DND-41 (cell line): ENCODE results near the gene DGKE.
A peak's percentile ranks its signal among the peaks of the same experiment; 100 is the strongest.

Experiments used
- ATAC-seq: fragments of 200-7000 bp; cut with Tn5 transposase; 3 replicates; pipeline ENCODE4 v1.9.1; 2021; ENCODE audit warnings: low read depth; ENCODE audit not compliant: insufficient read depth
- DNase-seq: peaks from one replicate; pipeline ENCODE4 v3.0.0-alpha.2; 2020
- H2AFZ ChIP-seq: 2 replicates; pipeline ENCODE4 v1.6.0; 2012; ENCODE audit warnings: low read depth, low read length
- H3K27ac ChIP-seq: 2 replicates; pipeline ENCODE4 v1.5.1; 2012; ENCODE audit warnings: low read length, inconsistent platforms
- H3K27me3 ChIP-seq: fragments of 200-600 bp; sonication (generic); 2 replicates; pipeline ENCODE4 v1.6.0; 2012; ENCODE audit warnings: low read length, mild to moderate bottlenecking, inconsistent platforms; ENCODE audit not compliant: insufficient read depth, poor library complexity
- H3K36me3 ChIP-seq: 2 replicates; pipeline ENCODE4 v1.5.1; 2012; ENCODE audit warnings: low read length, inconsistent platforms; ENCODE audit not compliant: insufficient read depth
- H3K4me1 ChIP-seq: 2 replicates; pipeline ENCODE4 v1.5.1; 2012; ENCODE audit warnings: mild to moderate bottlenecking, low read length; ENCODE audit not compliant: insufficient read depth
- H3K4me2 ChIP-seq: 2 replicates; pipeline ENCODE4 v1.6.0; 2012; ENCODE audit warnings: mild to moderate bottlenecking, moderate library complexity, low read length, inconsistent platforms; ENCODE audit not compliant: insufficient read depth
- H3K4me3 ChIP-seq, 2 experiments: fragments of 200-600 bp in 1 of 2; shearing (Covaris generic) in 1 of 2; 2 replicates each; pipeline ENCODE4 v1.5.1; 2012 to 2016; ENCODE audit warnings: inconsistent platforms in 2 of 2, low read length in 2 of 2, mild to moderate bottlenecking in 2 of 2, low read depth in 1 of 2, moderate library complexity in 1 of 2
- H3K79me2 ChIP-seq: 2 replicates; pipeline ENCODE4 v1.6.0; 2012; ENCODE audit warnings: low read length, inconsistent platforms; ENCODE audit not compliant: insufficient read depth
- H3K9ac ChIP-seq: 2 replicates; pipeline ENCODE4 v1.6.0; 2012; ENCODE audit warnings: low read depth, mild to moderate bottlenecking, inconsistent platforms, low read length, moderate library complexity
- H3K9me3 ChIP-seq: 2 replicates; pipeline ENCODE4 v1.5.1; 2012; ENCODE audit warnings: low read length, moderate library complexity, mild to moderate bottlenecking, inconsistent platforms; ENCODE audit not compliant: insufficient read depth, severe bottlenecking
- H4K20me1 ChIP-seq: 2 replicates; pipeline ENCODE4 v1.6.0; 2012; ENCODE audit warnings: low read length; ENCODE audit not compliant: insufficient read depth
- CTCF ChIP-seq: IDR thresholded peaks from 2 replicates; pipeline ENCODE4 v1.5.1; 2012; ENCODE audit warnings: borderline replicate concordance, low read length, moderate library complexity, mild to moderate bottlenecking; ENCODE audit not compliant: poor library complexity, severe bottlenecking; ENCODE audit errors: extremely low read depth
- EZH2 ChIP-seq: IDR thresholded peaks from 3 replicates; pipeline ENCODE4 v1.6.1; 2012; ENCODE audit warnings: borderline replicate concordance, low read depth, mild to moderate bottlenecking, moderate library complexity, low read length, inconsistent platforms; ENCODE audit not compliant: severe bottlenecking

Gene DGKE

GRCh38 chr17:56902348-56902747 lies 68.4 kb downstream of the DGKE start:
- TF ChIP-seq EZH2 (no peak), CTCF (no peak)
- Histone ChIP-seq H2AFZ (no peak overlapping the region), H3K4me3 (no peak overlapping the region), H3K9ac (no peak overlapping the region), H4K20me1 (peaks cover 5% of the 10 kb centered on the region), H3K27ac (no peak overlapping the region), H3K36me3 (peaks cover 95% of the 10 kb centered on the region), H3K79me2 (peaks cover 4% of the 10 kb centered on the region; the same call in 1 of the 2 replicates), H3K4me2 (no peak overlapping the region), H3K9me3 (no peaks in the 10 kb centered on the region), H3K4me1 (no peaks in the 10 kb centered on the region), H3K27me3 (no peaks in the 10 kb centered on the region)
- DNase-seq, result no peak
- ATAC-seq, result no peak

- H4K20me1 ChIP-seq, result peaks cover 8% of the 10 kb centered on the region
- no peaks in the 10 kb centered on the region for H3K4me1 ChIP-seq
- H3K79me2 ChIP-seq, result peaks cover 7% of the 10 kb centered on the region
These were observed 69.6 kb downstream of the DGKE start for GRCh38 chr17:56903560-56903959.

GRCh38 chr17:56908001-56908542 lies 74.1 kb downstream of the DGKE start:
- Histone ChIP-seq H3K4me1 (peaks cover 39% of the 10 kb centered on the region), H3K27ac (no peak overlapping the region), H3K27me3 (no peaks in the 10 kb centered on the region), H3K79me2 (peaks cover 47% of the 10 kb centered on the region), H3K36me3 (peaks cover 69% of the 10 kb centered on the region), H4K20me1 (peaks cover 17% of the 10 kb centered on the region; the same call in 1 of the 2 replicates), H3K4me3 (no peak overlapping the region), H3K9ac (no peak overlapping the region), H3K4me2 (0 out of 2 replicates have a peak overlapping the region, but pooled peaks have one; percentile 21), H2AFZ (no peak overlapping the region), H3K9me3 (no peaks in the 10 kb centered on the region)
- TF ChIP-seq CTCF, result no peak
- no peak for TF ChIP-seq EZH2
- no peak for DNase-seq
- ATAC-seq, result no peak

More at GRCh38 chr17:56903560-56903959, 69.6 kb downstream of the DGKE start:
- ATAC-seq (no peak), DNase-seq (no peak)
- Histone ChIP-seq H2AFZ (no peak overlapping the region), H3K27me3 (no peaks in the 10 kb centered on the region), H3K9ac (no peak overlapping the region), H3K27ac (no peak overlapping the region), H3K9me3 (no peaks in the 10 kb centered on the region), H3K36me3 (peaks cover 95% of the 10 kb centered on the region), H3K4me2 (no peak overlapping the region), H3K4me3 (no peak overlapping the region)
- TF ChIP-seq EZH2, result no peak
- no peak for TF ChIP-seq CTCF
